ENCODE results near the gene SLC35F3. TPM values are rescaled to one million over a fixed set of nuclear protein-coding genes. Genes with fewer than 3 reads are reported as not detected.

The SLC35F3 gene
- total RNA-seq, 2 experiments from 2014 or later, result not detected

DNA sequence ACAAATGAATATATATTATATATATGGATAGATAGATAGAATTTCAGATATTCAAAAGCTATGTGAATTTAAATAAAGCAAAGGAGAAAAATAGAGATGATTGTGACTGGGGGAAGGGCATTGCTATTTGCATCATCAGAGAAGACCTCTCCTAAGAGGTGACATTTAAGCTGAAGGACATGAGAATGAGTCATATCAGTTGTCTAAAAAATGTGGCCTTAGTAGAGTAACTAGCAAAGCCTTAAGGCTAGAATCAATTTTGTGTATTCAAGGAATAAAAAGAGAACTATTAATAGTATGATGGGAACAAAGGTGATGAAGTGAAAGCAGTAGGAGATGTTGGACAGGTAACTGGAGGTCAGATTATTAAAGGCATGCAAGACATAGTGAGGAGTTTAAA is 34.8 kb upstream of the SLC35F3 start:
- no peaks in the 10 kb centered on the region for H3K4me1 ChIP-seq (ENCODE audit: insufficient read depth, low read length, poor library complexity, severe bottlenecking)
- intact Hi-C loops (cut with micrococcal nuclease; ENCODE audit: unreplicated experiment), result no loop called here
- no peak overlapping the region for H3K4me2 ChIP-seq (ENCODE audit: low read length)
- no peak overlapping the region for H3K4me3 ChIP-seq (ENCODE audit: low read depth, low read length, poor library complexity, severe bottlenecking)
- no peaks in the 10 kb centered on the region for H3K9me2 ChIP-seq (ENCODE audit: insufficient read depth, low read length)
- BruUV-seq (replicated peaks), result no TSS peak
- POLR2A ChIA-PET, result interaction anchor here (0.6 kb wide), 1 partner anchor 92 kb away, joined by 3 read pairs; no protein-coding TSS in a partner anchor
- no peak for TF ChIP-seq CTCF (conservative IDR thresholded peaks at IDR 0.05; ENCODE audit: low read length)
- TF ChIP-seq EZH2phosphoT487 (IDR thresholded peaks at IDR 0.05; ENCODE audit: borderline replicate concordance, low read depth, low read length), result no peak
- no peak overlapping the region for H2AFZ ChIP-seq (ENCODE audit: low read length)
- no peaks in the 10 kb centered on the region for H3K79me2 ChIP-seq (ENCODE audit: insufficient read depth, low read depth, low read length)
- CTCF ChIA-PET (ENCODE audit: unreplicated experiment), result no interaction called here
- H3K9me3 ChIP-seq (ENCODE audit: low read length), result no peaks in the 10 kb centered on the region
- H3K36me3 ChIP-seq (ENCODE audit: insufficient read depth, low read length), result no peaks in the 10 kb centered on the region
- no peaks in the 10 kb centered on the region for H4K20me1 ChIP-seq (ENCODE audit: insufficient read depth, low read length)
- DNase-seq (ENCODE audit: low spot score), result no peak
- no peak overlapping the region for H3K27ac ChIP-seq (ENCODE audit: low read depth, low read length, poor library complexity, severe bottlenecking)

- intact Hi-C loops (cut with micrococcal nuclease; ENCODE audit: unreplicated experiment), result no loop called here
- ChIA-PET POLR2A (interaction anchor here (0.6 to 0.7 kb wide), 2 partner anchors 14 to 142 kb away, joined by 4 to 7 read pairs; no protein-coding TSS in a partner anchor), CTCF (ENCODE audit: unreplicated experiment) (no interaction called here)
- Histone ChIP-seq H3K27ac (ENCODE audit: low read depth, low read length, poor library complexity, severe bottlenecking) (no peak overlapping the region), H2AFZ (ENCODE audit: low read length) (no peak overlapping the region), H3K36me3 (ENCODE audit: insufficient read depth, low read length) (no peaks in the 10 kb centered on the region), H3K9me3 (ENCODE audit: low read length) (no peaks in the 10 kb centered on the region), H3K4me3 (ENCODE audit: low read depth, low read length, poor library complexity, severe bottlenecking) (no peak overlapping the region), H3K4me1 (ENCODE audit: insufficient read depth, low read length, poor library complexity, severe bottlenecking) (no peaks in the 10 kb centered on the region), H4K20me1 (ENCODE audit: insufficient read depth, low read length) (no peaks in the 10 kb centered on the region), H3K79me2 (ENCODE audit: insufficient read depth, low read depth, low read length) (no peaks in the 10 kb centered on the region), H3K4me2 (ENCODE audit: low read length) (no peak overlapping the region), H3K9me2 (ENCODE audit: insufficient read depth, low read length) (no peaks in the 10 kb centered on the region)
- BruUV-seq (replicated peaks), result no TSS peak
- DNase-seq (ENCODE audit: low spot score), result no peak
- TF ChIP-seq EZH2phosphoT487 (IDR thresholded peaks at IDR 0.05; ENCODE audit: borderline replicate concordance, low read depth, low read length), result no peak
- TF ChIP-seq CTCF (conservative IDR thresholded peaks at IDR 0.05; ENCODE audit: low read length), result no peak
These were observed 30.8 kb upstream of the SLC35F3 start for GRCh38 chr1:233873666-233874065.

- H4K20me1 ChIP-seq (ENCODE audit: insufficient read depth, low read length), result no peaks in the 10 kb centered on the region
- TF ChIP-seq EZH2phosphoT487 (IDR thresholded peaks at IDR 0.05; ENCODE audit: borderline replicate concordance, low read depth, low read length), result no peak
- TF ChIP-seq CTCF (conservative IDR thresholded peaks at IDR 0.05; ENCODE audit: low read length), result no peak
- no peaks in the 10 kb centered on the region for H3K9me3 ChIP-seq (ENCODE audit: low read length)
- no peak overlapping the region for H2AFZ ChIP-seq (ENCODE audit: low read length)
- H3K4me3 ChIP-seq (ENCODE audit: low read depth, low read length, poor library complexity, severe bottlenecking), result no peak overlapping the region
- no peaks in the 10 kb centered on the region for H3K36me3 ChIP-seq (ENCODE audit: insufficient read depth, low read length)
- no peaks in the 10 kb centered on the region for H3K9me2 ChIP-seq (ENCODE audit: insufficient read depth, low read length)
- H3K27ac ChIP-seq (ENCODE audit: low read depth, low read length, poor library complexity, severe bottlenecking), result no peak overlapping the region
- intact Hi-C loops (cut with micrococcal nuclease; ENCODE audit: unreplicated experiment), result no loop called here
- H3K79me2 ChIP-seq (ENCODE audit: insufficient read depth, low read depth, low read length), result no peaks in the 10 kb centered on the region
- H3K4me2 ChIP-seq (ENCODE audit: low read length), result no peak overlapping the region
- no peaks in the 10 kb centered on the region for H3K4me1 ChIP-seq (ENCODE audit: insufficient read depth, low read length, poor library complexity, severe bottlenecking)
- POLR2A ChIA-PET, result no interaction called here
- no peak for DNase-seq (ENCODE audit: low spot score)
- no TSS peak for BruUV-seq (replicated peaks)
- CTCF ChIA-PET (ENCODE audit: unreplicated experiment), result no interaction called here
These were observed 24.6 kb upstream of the SLC35F3 start for GRCh38 chr1:233879841-233880240.
